ENCODE results near the gene NHLRC4.

NHLRC4 gene

DNA sequence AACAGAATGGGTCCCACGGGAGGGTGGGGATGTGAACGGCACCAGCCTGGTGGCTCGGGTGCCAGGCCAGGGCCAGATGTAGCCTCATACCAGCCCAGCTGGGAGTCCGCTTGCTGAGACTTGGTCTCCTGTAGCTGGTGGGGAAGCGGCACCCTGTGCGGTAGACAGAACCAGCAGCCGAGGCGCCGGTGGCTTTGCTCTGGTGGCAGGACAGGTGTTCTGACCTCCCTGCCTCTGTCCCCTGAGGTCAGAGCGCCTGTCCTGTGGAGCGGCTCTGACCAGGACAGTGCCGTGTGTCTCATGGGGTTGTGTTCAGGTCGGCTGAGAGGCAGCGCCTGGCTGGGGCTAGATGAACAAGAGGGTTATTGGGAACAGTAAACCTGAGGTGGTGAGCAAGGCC is 43.2 kb downstream of the NHLRC4 start:
- no peak overlapping the region for H3K4me3 ChIP-seq (ENCODE audit: low read length)
- DNase-seq (ENCODE audit: low read depth) = no peak
- TF ChIP-seq, protein P1, sequence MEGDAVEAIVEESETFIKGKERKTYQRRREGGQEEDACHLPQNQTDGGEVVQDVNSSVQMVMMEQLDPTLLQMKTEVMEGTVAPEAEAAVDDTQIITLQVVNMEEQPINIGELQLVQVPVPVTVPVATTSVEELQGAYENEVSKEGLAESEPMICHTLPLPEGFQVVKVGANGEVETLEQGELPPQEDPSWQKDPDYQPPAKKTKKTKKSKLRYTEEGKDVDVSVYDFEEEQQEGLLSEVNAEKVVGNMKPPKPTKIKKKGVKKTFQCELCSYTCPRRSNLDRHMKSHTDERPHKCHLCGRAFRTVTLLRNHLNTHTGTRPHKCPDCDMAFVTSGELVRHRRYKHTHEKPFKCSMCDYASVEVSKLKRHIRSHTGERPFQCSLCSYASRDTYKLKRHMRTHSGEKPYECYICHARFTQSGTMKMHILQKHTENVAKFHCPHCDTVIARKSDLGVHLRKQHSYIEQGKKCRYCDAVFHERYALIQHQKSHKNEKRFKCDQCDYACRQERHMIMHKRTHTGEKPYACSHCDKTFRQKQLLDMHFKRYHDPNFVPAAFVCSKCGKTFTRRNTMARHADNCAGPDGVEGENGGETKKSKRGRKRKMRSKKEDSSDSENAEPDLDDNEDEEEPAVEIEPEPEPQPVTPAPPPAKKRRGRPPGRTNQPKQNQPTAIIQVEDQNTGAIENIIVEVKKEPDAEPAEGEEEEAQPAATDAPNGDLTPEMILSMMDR (IDR thresholded peaks at IDR 0.05; ENCODE audit: insufficient read depth, low read depth, low read length, missing control alignments) = no peak

GRCh38 chr16:610513-611381 is 43.9 kb downstream of the NHLRC4 start:
- TF ChIP-seq, protein P1 (IDR thresholded peaks at IDR 0.05; ENCODE audit: insufficient read depth, low read depth, low read length, missing control alignments) = peak; percentile 80
- H3K4me3 ChIP-seq (ENCODE audit: low read length) = no peak overlapping the region
- DNase-seq (ENCODE audit: low read depth) = peak; percentile 83

- TF ChIP-seq, protein P1 (IDR thresholded peaks at IDR 0.05; ENCODE audit: insufficient read depth, low read depth, low read length, missing control alignments) = no peak
- DNase-seq (ENCODE audit: low read depth) = no peak
- no peak overlapping the region for H3K4me3 ChIP-seq (ENCODE audit: low read length)
These were observed 48.3 kb downstream of the NHLRC4 start for GRCh38 chr16:615122-615521.

DNA sequence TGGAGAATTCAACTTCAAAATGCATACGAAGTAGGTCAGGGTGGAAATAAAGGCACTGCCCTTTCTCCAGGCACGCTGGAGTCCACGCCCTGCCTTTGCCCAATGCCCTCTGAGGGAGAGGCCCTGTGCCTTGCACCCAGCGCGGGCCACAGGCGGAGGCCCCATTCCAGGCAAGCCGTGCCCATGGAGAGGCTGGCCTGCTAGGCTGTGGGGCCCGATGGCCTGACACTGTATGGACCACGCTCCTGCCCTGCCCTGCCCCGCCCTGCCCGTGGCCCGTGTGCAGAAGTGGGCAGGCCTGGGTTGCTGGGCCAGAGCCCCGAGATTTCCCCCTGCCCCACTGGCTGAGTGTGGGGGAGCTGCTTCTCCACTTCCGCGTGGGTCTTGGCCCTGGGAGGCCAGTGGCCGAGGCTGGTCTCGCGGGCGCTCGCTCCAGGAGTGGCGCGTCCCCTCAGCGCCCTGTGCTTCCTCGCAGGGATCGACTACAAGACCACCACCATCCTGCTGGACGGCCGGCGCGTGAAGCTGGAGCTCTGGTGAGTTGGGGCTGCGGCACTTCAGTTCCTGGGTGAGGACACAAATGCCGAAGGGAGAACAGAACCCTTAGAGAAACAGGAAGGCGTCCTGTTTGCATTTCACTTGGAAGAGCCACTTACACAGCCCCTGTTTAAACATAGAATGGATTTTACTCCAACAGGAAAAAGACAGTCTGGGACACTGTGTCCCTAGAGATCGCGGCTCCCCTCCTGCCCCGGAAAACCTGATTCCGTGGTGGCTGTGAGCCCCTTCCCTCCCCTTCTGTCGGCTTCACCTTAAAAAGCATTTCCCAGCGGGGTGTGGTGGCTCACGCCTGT is 50.2 kb downstream of the NHLRC4 start:
- no peak for DNase-seq (ENCODE audit: low read depth)
- TF ChIP-seq, protein P1 (IDR thresholded peaks at IDR 0.05; ENCODE audit: insufficient read depth, low read depth, low read length, missing control alignments) = no peak
- H3K4me3 ChIP-seq (ENCODE audit: low read length) = no peak overlapping the region

- no peak overlapping the region for H3K4me3 ChIP-seq (ENCODE audit: low read length)
- TF ChIP-seq, protein P1 (IDR thresholded peaks at IDR 0.05; ENCODE audit: insufficient read depth, low read depth, low read length, missing control alignments) = no peak
- no peak for DNase-seq (ENCODE audit: low read depth)
These were observed 51.0 kb downstream of the NHLRC4 start for GRCh38 chr16:617855-618254.
